WTC11 (cell line): ENCODE measurements around the gene SPG21.

ENCODE experiments used
- ETV6 ChIP-seq: sonication (generic); formaldehyde crosslinking; IDR thresholded peaks from 2 replicates; pipeline ENCODE4 v1.8.1; 2022; ENCODE audit warnings: mild to moderate bottlenecking, missing genetic modification reagents
- TP53 ChIP-seq: sonication (generic); formaldehyde crosslinking; IDR thresholded peaks from 2 replicates; pipeline ENCODE4 v1.8.1; 2023; ENCODE audit warnings: mild to moderate bottlenecking, missing genetic modification reagents
- TF ChIP-seq, protein P1 (sequence below): fragments of 200-600 bp; IDR thresholded peaks from 2 replicates; pipeline ENCODE4 v1.8.0; 2022; ENCODE audit warnings: antibody characterized with exemption

DNA sequence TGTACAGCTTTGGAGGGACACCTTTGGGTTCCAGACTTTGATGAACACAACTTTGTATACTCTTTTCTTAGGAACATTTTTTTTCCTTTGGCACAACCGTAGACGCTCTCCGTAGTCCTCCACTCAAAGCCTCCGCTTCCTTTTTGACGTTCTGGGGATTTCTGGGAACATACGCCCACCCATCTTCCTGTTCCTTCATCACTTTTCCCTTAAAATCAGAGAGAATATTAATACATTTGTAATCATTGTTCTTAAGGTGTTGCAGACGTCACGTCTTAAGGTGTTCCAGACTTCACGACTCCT is 405 bp upstream of the SPG21 start:
- TF ChIP-seq, protein P1, sequence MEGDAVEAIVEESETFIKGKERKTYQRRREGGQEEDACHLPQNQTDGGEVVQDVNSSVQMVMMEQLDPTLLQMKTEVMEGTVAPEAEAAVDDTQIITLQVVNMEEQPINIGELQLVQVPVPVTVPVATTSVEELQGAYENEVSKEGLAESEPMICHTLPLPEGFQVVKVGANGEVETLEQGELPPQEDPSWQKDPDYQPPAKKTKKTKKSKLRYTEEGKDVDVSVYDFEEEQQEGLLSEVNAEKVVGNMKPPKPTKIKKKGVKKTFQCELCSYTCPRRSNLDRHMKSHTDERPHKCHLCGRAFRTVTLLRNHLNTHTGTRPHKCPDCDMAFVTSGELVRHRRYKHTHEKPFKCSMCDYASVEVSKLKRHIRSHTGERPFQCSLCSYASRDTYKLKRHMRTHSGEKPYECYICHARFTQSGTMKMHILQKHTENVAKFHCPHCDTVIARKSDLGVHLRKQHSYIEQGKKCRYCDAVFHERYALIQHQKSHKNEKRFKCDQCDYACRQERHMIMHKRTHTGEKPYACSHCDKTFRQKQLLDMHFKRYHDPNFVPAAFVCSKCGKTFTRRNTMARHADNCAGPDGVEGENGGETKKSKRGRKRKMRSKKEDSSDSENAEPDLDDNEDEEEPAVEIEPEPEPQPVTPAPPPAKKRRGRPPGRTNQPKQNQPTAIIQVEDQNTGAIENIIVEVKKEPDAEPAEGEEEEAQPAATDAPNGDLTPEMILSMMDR, result no peak
- TF ChIP-seq TP53 (CRISPR knock-in tag) (no peak), ETV6 (no peak)
